CD4-positive, alpha-beta T cell treated with Interleukin-12 subunit alpha and Interleukin-12 subunit beta, for 1 hour (primary cell): ENCODE data around the gene MAGEC1.
"Not testable (repeated sequence)": the region's sequence is repeated elsewhere in the genome, so short reads cannot be mapped to it uniquely, and the experiment has no call there.

Source experiments
- DNase-seq: peaks from one replicate; pipeline ENCODE4 v3.0.0-alpha.2; 2020

Gene MAGEC1

GRCh38 chrX:141903400-141904155 lies at the start of gene MAGEC1:
Gene MAGEC1, plus strand, starts transcription at chrX:141903894. Its CDS starts 1,179 bp downstream, at chrX:141905073.
- no peak for DNase-seq

- no peak for DNase-seq
Observed at GRCh38 chrX:141857479-141857878, 46.2 kb upstream of the MAGEC1 start.

- no peak for DNase-seq
Observed at GRCh38 chrX:141879616-141880015, 24.1 kb upstream of the MAGEC1 start.

- DNase-seq, result not testable (repeated sequence)
Observed at GRCh38 chrX:141888811-141889210, 14.9 kb upstream of the MAGEC1 start.

GRCh38 chrX:141894733-141895132 lies 9.0 kb upstream of the MAGEC1 start:
- no peak for DNase-seq

- no peak for DNase-seq
Observed at GRCh38 chrX:141897690-141898089, 6.0 kb upstream of the MAGEC1 start.

- DNase-seq, result no peak
Observed at GRCh38 chrX:141902366-141902765, 1.3 kb upstream of the MAGEC1 start.

- no peak for DNase-seq
Observed at GRCh38 chrX:141904262-141904661, 568 bp downstream of the MAGEC1 start.

- DNase-seq, result no peak
Observed at GRCh38 chrX:141917801-141918200, 14.1 kb downstream of the MAGEC1 start.

- DNase-seq, result no peak
Observed at GRCh38 chrX:141924293-141924692, 20.6 kb downstream of the MAGEC1 start.

- DNase-seq, result no peak
Observed at GRCh38 chrX:141928432-141928831, 24.7 kb downstream of the MAGEC1 start.

- no peak for DNase-seq
Observed at GRCh38 chrX:141934059-141934641, 30.5 kb downstream of the MAGEC1 start.

- DNase-seq, result no peak
Observed at GRCh38 chrX:141935645-141936044, 32.0 kb downstream of the MAGEC1 start.

- no peak for DNase-seq
Observed at GRCh38 chrX:141936080-141936479, 32.4 kb downstream of the MAGEC1 start.

GRCh38 chrX:141941234-141941633 lies 37.5 kb downstream of the MAGEC1 start:
- no peak for DNase-seq

GRCh38 chrX:141945426-141945825 lies 41.7 kb downstream of the MAGEC1 start:
- DNase-seq, result no peak

GRCh38 chrX:141947350-141947749 lies 43.7 kb downstream of the MAGEC1 start:
- DNase-seq, result no peak

- DNase-seq, result no peak
Observed at GRCh38 chrX:141952603-141953002, 48.9 kb downstream of the MAGEC1 start.

GRCh38 chrX:141958675-141959074 lies 55.0 kb downstream of the MAGEC1 start:
- DNase-seq, result no peak
